ENCODE results near the gene PKD1. TPM values are rescaled to one million over a fixed set of nuclear protein-coding genes. Genes with fewer than 3 reads are reported as not detected.

The PKD1 gene
- total RNA-seq, 1 experiment from 2014 or later: 137 TPM

GRCh38 chr16:2077696-2078095 lies 58.0 kb downstream of the PKD1 start:
- no peak overlapping the region for H3K4me3 ChIP-seq (replicated peaks in 1 of 2; ENCODE audit: low read depth in 1 of 2, low read length in 2 of 2)
- ChIA-PET RAD21 (ENCODE audit: low non-redundant PET in 1 of 2, low total read pairs in 2 of 2, uncharacterized antibody in 2 of 2, unreplicated experiment in 2 of 2) (no interaction called here), POLR2A (no interaction called here), CTCF (no interaction called here)
- no peaks in the 10 kb centered on the region for H3K4me1 ChIP-seq (ENCODE audit: control insufficient read depth in 1 of 2, insufficient read depth in 2 of 2, low read length in 2 of 2)
- H3K9me2 ChIP-seq (ENCODE audit: insufficient read depth): no peaks in the 10 kb centered on the region
- no peaks in the 10 kb centered on the region for H4K20me1 ChIP-seq (ENCODE audit: insufficient read depth)
- intact Hi-C loops (cut with micrococcal nuclease): no loop called here
- H3K27ac ChIP-seq (ENCODE audit: low read depth, low read length): no peak overlapping the region
- TF ChIP-seq ELF1 (IDR thresholded peaks at IDR 0.05; ENCODE audit: borderline replicate concordance, low read depth): no peak
- no peak for TF ChIP-seq JUND (IDR thresholded peaks at IDR 0.05)
- TF ChIP-seq EZH2phosphoT487 (IDR thresholded peaks at IDR 0.05; ENCODE audit: borderline replicate concordance): no peak
- no peak for TF ChIP-seq TCF7L2 (IDR thresholded peaks at IDR 0.05; ENCODE audit: borderline replicate concordance, extremely low read depth, insufficient read depth, insufficient read length)
- TF ChIP-seq SIN3A (IDR thresholded peaks at IDR 0.05; ENCODE audit: low read depth): no peak
- TF ChIP-seq SP1 (IDR thresholded peaks at IDR 0.05; ENCODE audit: low read depth): no peak
- TF ChIP-seq CBX3 (IDR thresholded peaks at IDR 0.05; ENCODE audit: low read depth): no peak
- TF ChIP-seq ZBTB33 (IDR thresholded peaks at IDR 0.05; ENCODE audit: extremely low read depth, insufficient replicate concordance, low read length): no peak
- no peak for TF ChIP-seq CTCF (IDR thresholded peaks at IDR 0.05 in 2 of 3, conservative IDR thresholded peaks at IDR 0.05 in 1 of 3; ENCODE audit: borderline replicate concordance in 1 of 3, insufficient read depth in 1 of 3, low read depth in 2 of 3, low read length in 2 of 3)
- TF ChIP-seq EZH2 (IDR thresholded peaks at IDR 0.05): no peak
- no peak for TF ChIP-seq RAD21 (IDR thresholded peaks at IDR 0.05; ENCODE audit: low read depth)
- no peak for TF ChIP-seq POLR2A (IDR thresholded peaks at IDR 0.05; ENCODE audit: borderline replicate concordance, extremely low read depth, insufficient read depth, insufficient read length)
- no peak for TF ChIP-seq EGR1 (IDR thresholded peaks at IDR 0.05; ENCODE audit: low read depth)
- no peak for TF ChIP-seq MAX (IDR thresholded peaks at IDR 0.05)
- no peak for TF ChIP-seq ZNF274 (IDR thresholded peaks at IDR 0.05; ENCODE audit: low read depth, low read length)
- TF ChIP-seq POLR2AphosphoS5 (IDR thresholded peaks at IDR 0.05; ENCODE audit: low read depth, low read length): no peak
- TF ChIP-seq SRF (IDR thresholded peaks at IDR 0.05; ENCODE audit: low read depth): no peak
- no peak for TF ChIP-seq YY1 (IDR thresholded peaks at IDR 0.05; ENCODE audit: extremely low read depth, insufficient replicate concordance, low read depth, low read length)
- TF ChIP-seq FOSL1 (IDR thresholded peaks at IDR 0.05; ENCODE audit: low read depth): no peak
- ATAC-seq (no peak), DNase-seq (ENCODE audit: low read depth, low spot score) (no peak)
- H3K9me3 ChIP-seq (ENCODE audit: control insufficient read depth in 1 of 2, insufficient read depth in 1 of 2, low read depth in 1 of 2, low read length in 2 of 2): no peaks in the 10 kb centered on the region
- no peak overlapping the region for H3K4me2 ChIP-seq (ENCODE audit: low read length)
- H3K9ac ChIP-seq (ENCODE audit: low read length): no peak overlapping the region
- BruUV-seq (replicated peaks): no TSS peak
- no peaks in the 10 kb centered on the region for H3K79me2 ChIP-seq (ENCODE audit: insufficient read depth, low read length)
- H3K36me3 ChIP-seq (ENCODE audit: control insufficient read depth in 1 of 2, insufficient read depth in 2 of 2, low read length in 2 of 2): no peaks in the 10 kb centered on the region
- no peaks in the 10 kb centered on the region for H3K27me3 ChIP-seq (ENCODE audit: insufficient read depth, low read length)
- no peak overlapping the region for H2AFZ ChIP-seq (ENCODE audit: low read depth, low read length, poor library complexity, severe bottlenecking)

Measured in HCT116 (cell line).